Activated T-cell treated with anti-CD3 and anti-CD28 coated beads, Interleukin-2, amount 50 U/mL, for 72 hours (primary cell): Measurements from ENCODE around the gene IMPDH2. TPM values are rescaled to one million over a fixed set of nuclear protein-coding genes. Genes with fewer than 3 reads are reported as not detected.

Experiments
- ATAC-seq, 2 donors: fragments of 150-1000 bp; cut with Tn5 transposase; replicated peaks in 1 of 2; 2 replicates each; pipeline ENCODE4 v1.10.0; 2021; ENCODE audit warnings: moderate library complexity in 2 of 2, mild to moderate bottlenecking in 1 of 2
- DNase-seq, 2 donors: peaks; one replicate each; pipeline ENCODE4 v3.0.0; 2021 to 2022; ENCODE audit warnings: mixed read lengths in 1 of 2
- H3K27ac Mint-ChIP-seq: one replicate; pipeline ENCODE4 v1.8.0; 2022; ENCODE audit warnings: mild to moderate bottlenecking, moderate library complexity, mixed read lengths
- H3K27me3 Mint-ChIP-seq: one replicate; pipeline ENCODE4 v1.8.0; 2022; ENCODE audit warnings: low read depth, mixed read lengths
- H3K36me3 Mint-ChIP-seq, 2 donors: one replicate each; pipeline ENCODE4 v1.8.0; 2022; ENCODE audit warnings: mixed read lengths in 2 of 2, mild to moderate bottlenecking in 1 of 2; ENCODE audit not compliant: insufficient read depth in 2 of 2
- H3K4me1 Mint-ChIP-seq: one replicate; pipeline ENCODE4 v1.8.0; 2022; ENCODE audit warnings: low read depth, mixed read lengths
- H3K4me3 Mint-ChIP-seq, 2 donors: one replicate each; pipeline ENCODE4 v1.8.0; 2022; ENCODE audit warnings: mild to moderate bottlenecking in 2 of 2, mixed read lengths in 2 of 2, moderate library complexity in 2 of 2
- H3K9me3 Mint-ChIP-seq, 2 donors: one replicate each; pipeline ENCODE4 v1.8.0; 2022; ENCODE audit warnings: mixed read lengths in 2 of 2
- total RNA-seq, 2 donors: library from RNA; stranded (reverse); gene quantifications; one replicate each; pipeline ENCODE4 v1.2.3, GENCODE V29; 2022

Gene IMPDH2
- total RNA-seq, 2 donors from 2014 or later = 490 to 562 TPM

DNA sequence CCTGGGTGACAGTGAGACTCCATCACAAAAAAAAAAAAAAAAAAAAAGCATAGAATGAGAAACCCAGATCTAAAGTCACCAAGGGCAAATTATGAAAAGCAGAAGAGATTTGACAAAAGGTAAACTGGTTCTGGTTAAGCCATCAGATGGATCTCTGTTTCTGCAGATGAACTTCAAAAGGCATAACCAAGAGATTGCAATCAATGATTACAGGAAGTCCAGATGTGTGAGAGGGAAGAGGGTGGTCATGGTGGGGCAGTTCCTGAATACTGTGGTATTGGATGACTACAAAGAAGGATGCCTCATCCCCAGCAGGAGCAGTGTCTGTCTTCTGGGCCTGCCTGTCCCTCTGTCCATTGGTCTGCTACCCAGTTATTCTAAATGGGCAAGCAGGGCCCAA lies 35.4 kb downstream of the IMPDH2 start:
- H3K36me3 Mint-ChIP-seq = peaks cover 0 to 8% of the 10 kb centered on the region in 2 donors

DNA sequence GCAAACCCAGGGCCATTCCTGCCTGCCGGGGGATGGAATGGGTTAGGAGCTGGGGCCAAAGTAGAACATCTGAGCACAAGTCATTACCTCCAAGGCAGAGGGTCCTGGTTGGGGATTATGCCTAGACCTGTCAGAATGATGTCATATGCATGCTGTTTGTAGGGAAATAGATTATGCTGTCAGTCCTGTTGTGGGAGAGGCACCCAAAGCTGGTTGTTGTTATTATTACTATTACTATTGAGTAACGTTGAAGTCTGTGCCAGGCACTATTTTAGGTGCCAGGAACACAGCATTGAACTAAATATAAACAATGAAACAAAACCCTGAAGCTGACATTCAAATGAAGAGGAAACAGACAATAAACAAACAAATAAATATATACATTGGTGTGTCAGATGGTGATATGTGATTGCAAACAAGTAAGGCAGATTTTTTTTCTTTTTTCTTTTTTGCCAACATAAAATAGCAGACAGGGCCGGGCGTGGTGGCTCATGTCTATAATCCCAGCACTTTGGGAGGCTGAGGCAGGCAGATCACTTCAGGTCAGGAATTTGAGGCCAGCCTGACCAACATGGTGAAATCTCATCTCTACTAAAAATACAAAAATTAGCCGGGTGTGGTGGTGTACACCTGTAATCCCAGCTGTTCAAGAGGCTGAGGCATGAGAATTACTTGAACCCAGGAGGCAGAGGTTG lies 37.2 kb downstream of the IMPDH2 start:
- peak overlapping the region; percentile 94 for H3K27ac Mint-ChIP-seq
- DNase-seq (no peak), ATAC-seq (no peak)
- peaks cover 0 to 8% of the 10 kb centered on the region in 2 donors for H3K36me3 Mint-ChIP-seq
- no peaks in the 10 kb centered on the region for H3K27me3 Mint-ChIP-seq
- H3K9me3 Mint-ChIP-seq = no peaks in the 10 kb centered on the region
- H3K4me3 Mint-ChIP-seq = peak overlapping the region; percentile 97 to 98
- H3K4me1 Mint-ChIP-seq = peaks cover 55% of the 10 kb centered on the region

More for the DNA sequence above, 35.4 kb downstream of the IMPDH2 start:
- peak overlapping the region; percentile 18 for H3K27ac Mint-ChIP-seq
- H3K9me3 Mint-ChIP-seq = no peaks in the 10 kb centered on the region
- no peak for ATAC-seq
- H3K27me3 Mint-ChIP-seq = no peaks in the 10 kb centered on the region
- no peak for DNase-seq
- no peak overlapping the region for H3K4me3 Mint-ChIP-seq
- peaks cover 39% of the 10 kb centered on the region for H3K4me1 Mint-ChIP-seq

DNA sequence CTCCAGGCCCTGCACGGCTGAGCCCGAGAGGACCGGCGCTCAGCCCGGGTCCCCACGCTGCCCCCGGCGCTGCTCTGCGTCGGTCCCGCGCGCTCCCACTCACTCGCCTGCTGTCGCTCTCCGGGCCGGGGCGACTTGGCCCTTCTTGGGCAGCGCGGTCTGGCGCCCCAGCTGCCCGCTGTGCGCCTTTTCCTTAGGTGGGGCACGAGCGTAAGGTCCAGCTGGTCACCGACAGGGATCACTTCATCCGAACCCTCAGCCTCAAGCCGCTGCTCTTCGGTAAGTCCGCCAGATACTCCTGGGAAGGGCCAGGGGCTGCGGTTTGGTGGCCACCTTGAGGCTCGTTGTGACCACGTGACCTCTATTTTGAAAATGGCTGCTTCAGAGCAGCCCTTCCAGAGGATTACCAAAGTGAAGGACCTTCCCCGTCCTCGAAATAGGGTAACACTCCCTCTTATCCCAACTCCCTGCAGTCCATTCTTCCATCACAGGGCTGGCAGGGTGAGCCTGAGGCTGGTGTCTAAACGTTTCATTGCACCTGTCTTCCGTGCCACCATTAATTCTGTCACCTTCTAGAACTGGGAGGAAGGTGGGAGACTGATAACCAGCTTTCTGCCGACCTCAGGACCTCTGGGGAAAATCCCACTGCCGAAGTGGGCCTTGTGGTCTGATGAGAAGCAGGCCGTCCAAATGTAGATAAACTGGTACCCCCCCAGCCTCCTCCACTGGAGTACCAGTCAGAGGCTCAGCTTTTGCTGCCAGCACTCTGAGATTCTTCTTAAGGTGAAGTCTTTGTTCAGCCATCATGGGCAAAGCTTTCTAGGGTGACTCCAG lies 38.3 kb downstream of the IMPDH2 start:
- DNase-seq (peak; percentile 39 to 47), ATAC-seq (peak; percentile 12 to 24)
- H3K9me3 Mint-ChIP-seq = no peaks in the 10 kb centered on the region
- peaks cover 0 to 8% of the 10 kb centered on the region in 2 donors for H3K36me3 Mint-ChIP-seq
- peaks cover 62% of the 10 kb centered on the region for H3K4me1 Mint-ChIP-seq
- H3K27me3 Mint-ChIP-seq = no peaks in the 10 kb centered on the region
- peak overlapping the region; percentile 94 for H3K27ac Mint-ChIP-seq
- H3K4me3 Mint-ChIP-seq = peak overlapping the region; percentile 97 to 98

DNA sequence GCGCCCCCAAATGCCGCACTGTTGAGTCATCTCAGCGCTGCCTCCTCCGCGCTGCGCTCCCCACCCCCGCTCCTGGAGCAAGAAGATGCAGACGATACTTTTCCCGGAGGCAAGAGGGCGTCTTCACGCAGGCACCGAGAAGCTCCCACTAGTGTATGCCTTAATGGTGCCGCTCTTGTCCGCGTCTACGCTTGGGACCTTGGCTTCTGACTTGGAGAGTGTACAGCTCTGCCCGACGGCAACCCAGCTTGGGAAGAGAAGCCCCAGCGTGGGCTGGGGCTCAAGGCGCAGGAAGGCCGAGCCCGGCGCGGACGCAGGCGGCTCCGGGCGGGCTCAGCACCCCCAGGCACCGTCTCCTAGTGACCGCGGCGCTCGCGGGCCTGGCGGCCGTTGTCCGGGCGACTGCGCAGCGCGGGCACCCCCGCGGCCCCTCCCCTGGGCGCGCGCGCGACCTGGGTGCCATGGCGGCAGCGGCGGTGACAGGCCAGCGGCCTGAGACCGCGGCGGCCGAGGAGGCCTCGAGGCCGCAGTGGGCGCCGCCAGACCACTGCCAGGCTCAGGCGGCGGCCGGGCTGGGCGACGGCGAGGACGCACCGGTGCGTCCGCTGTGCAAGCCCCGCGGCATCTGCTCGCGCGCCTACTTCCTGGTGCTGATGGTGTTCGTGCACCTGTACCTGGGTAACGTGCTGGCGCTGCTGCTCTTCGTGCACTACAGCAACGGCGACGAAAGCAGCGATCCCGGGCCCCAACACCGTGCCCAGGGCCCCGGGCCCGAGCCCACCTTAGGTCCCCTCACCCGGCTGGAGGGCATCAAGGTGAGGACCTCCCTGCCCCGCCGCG lies 39.2 kb downstream of the IMPDH2 start, which contains the start of gene P4HTM:
Gene P4HTM, plus strand, starts transcription at position 446 of the 840 bp plus-strand sequence. Its CDS starts 16 bp downstream, at position 462.
- H3K36me3 Mint-ChIP-seq = peaks cover 0 to 7% of the 10 kb centered on the region in 2 donors

DNA sequence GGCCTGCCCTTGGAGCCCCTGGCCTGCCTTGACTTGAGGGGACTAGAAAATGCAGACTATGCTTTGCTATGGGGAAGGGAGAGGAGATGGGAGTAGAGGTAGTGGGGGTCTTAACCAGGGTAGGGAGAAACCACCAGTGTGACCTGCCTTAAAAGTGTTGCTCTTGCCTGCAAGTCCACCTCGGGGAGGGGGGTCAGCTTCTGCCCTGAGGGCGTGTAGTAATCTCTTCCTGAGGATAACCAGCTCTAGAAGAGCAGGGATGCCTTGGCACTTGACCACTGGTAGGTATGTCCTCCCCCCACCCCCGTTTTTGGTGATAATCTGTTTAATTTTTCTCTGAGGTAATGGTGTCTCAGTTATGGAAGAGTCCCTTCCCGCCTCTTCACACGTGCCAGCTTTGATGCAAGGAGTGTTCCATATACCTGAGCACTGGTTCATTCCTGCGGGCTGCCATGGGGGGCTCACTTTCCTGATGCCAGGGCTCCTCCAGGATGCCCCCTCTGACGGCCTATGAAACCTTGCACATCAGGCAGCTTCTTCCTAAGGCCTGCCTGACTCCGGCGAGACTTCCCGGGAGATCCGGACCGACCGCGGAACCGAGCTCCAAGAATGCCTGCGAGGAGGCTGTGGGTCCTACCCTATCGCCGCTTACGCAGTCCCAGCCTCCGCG lies 39.9 kb downstream of the IMPDH2 start:
- Mint-ChIP-seq H3K27ac (peak overlapping the region; percentile 93), H3K9me3 (no peaks in the 10 kb centered on the region), H3K4me1 (peaks cover 56% of the 10 kb centered on the region), H3K4me3 (peak overlapping the region; percentile 93 to 96), H3K36me3 (peaks cover 0 to 6% of the 10 kb centered on the region in 2 donors), H3K27me3 (no peaks in the 10 kb centered on the region)
- no peak for DNase-seq
- ATAC-seq = no peak

More for the DNA sequence above, 39.2 kb downstream of the IMPDH2 start, which contains the start of gene P4HTM:
- ATAC-seq (peak; percentile 82 to 83), DNase-seq (peak; percentile 86 to 89)
- Mint-ChIP-seq H3K27ac (peak within 1 kb of the TSS; percentile 94), H3K4me1 (peaks cover 59% of the 10 kb centered on the region), H3K9me3 (no peaks in the 10 kb centered on the region), H3K4me3 (peak within 1 kb of the TSS; percentile 97 to 98), H3K27me3 (no peaks in the 10 kb centered on the region)

DNA sequence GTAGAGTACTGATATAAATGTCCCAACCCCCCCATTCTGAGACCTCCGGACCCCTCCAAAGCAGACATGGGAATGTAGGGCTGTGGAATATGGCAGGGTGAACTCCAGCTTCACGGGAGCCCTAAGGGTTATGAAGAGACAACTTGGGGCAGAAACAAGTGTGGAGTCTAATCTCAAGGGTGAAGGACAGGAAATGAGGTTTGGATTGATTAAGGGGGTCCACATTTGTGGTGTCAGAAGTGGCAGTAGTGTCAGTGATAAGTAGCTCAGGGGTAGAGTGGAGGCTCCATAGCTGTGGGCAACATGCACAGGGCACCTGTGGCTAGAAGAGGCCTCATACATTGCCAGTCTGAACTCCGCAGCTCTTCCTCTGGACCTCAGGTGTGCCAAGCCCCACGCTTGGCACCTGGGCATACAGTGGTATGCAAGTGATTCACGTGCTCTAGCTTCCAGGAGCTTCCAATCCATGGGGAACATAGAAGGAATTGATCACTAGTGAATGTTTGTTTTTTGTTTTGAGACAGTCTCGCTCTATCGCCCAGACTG lies 43.3 kb downstream of the IMPDH2 start:
- no peak overlapping the region for H3K4me3 Mint-ChIP-seq
- ATAC-seq = no peak
- peaks cover 31% of the 10 kb centered on the region for H3K4me1 Mint-ChIP-seq
- no peaks in the 10 kb centered on the region for H3K27me3 Mint-ChIP-seq
- no peak overlapping the region for H3K27ac Mint-ChIP-seq
- H3K9me3 Mint-ChIP-seq = no peaks in the 10 kb centered on the region
- no peak for DNase-seq
- H3K36me3 Mint-ChIP-seq = peaks cover 2 to 14% of the 10 kb centered on the region in 2 donors

DNA sequence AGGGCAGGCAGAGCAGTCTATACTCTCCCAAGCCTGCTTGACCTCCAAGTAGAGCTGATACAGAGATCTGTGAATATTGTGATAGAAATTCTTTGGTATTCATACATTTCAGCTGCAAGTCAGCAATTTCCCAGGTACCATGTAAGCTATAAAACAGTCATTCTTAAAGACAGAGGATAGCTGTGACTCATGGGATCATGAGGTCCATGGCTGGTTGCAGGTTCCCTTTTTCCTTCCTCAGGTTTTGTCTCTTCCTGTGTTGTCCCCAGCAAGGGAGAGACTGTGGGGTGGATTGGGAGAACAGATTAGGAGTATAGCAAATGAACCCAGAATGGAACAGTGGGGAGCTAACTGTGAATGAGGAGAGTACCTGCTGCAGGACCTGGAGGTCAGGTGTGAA lies 44.5 kb downstream of the IMPDH2 start:
- no peaks in the 10 kb centered on the region for H3K27me3 Mint-ChIP-seq
- H3K36me3 Mint-ChIP-seq = peaks cover 2 to 12% of the 10 kb centered on the region in 2 donors
- DNase-seq (no peak), ATAC-seq (no peak)
- H3K9me3 Mint-ChIP-seq = no peaks in the 10 kb centered on the region
- no peak overlapping the region for H3K4me3 Mint-ChIP-seq
- peaks cover 31% of the 10 kb centered on the region for H3K4me1 Mint-ChIP-seq
- peak overlapping the region; percentile 34 for H3K27ac Mint-ChIP-seq

DNA sequence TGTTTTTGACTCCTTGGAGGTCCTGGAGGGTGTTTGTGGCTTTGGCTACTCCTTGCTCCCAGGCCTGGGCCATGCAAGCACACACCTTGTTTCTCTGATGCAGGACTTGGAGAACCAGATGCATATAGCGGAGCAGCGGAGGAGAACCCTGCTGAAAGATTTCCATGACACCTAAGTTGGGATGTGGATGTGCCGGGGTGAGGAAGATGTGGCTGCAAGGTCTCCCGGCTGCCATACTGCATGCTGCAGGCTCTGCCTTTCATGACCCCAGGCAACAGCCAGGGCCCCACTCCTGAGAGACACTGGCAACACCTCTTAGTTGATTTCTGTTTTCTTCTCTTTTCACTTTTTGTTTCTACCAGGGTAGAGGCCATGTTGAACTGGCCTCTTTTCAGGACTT lies 46.1 kb downstream of the IMPDH2 start:
- H3K27ac Mint-ChIP-seq = peak overlapping the region; percentile 49
- no peak overlapping the region for H3K4me3 Mint-ChIP-seq
- peaks cover 4 to 17% of the 10 kb centered on the region in 2 donors for H3K36me3 Mint-ChIP-seq
- ATAC-seq = no peak
- peaks cover 17% of the 10 kb centered on the region for H3K4me1 Mint-ChIP-seq
- no peak for DNase-seq
- H3K27me3 Mint-ChIP-seq = no peaks in the 10 kb centered on the region
- no peaks in the 10 kb centered on the region for H3K9me3 Mint-ChIP-seq

DNA sequence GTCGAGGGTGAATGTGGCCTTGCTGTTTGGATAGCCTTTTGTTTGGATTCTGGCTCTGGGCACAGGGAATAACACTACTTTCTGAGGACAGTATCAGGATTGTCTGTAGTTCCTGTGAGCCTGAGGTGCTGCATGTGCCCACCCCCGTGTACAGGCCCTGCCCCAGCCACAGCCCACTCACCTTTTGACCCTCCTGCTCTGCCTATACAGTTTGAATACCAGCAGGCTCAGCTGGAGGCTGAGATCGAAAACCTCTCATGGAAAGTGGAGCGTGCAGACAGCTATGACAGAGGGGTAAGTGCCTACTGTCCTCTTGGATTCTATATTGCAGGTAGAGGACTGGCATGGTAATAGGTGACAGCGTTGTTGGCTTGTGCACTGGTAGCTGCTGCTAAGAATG lies 46.5 kb downstream of the IMPDH2 start:
- peaks cover 4 to 21% of the 10 kb centered on the region in 2 donors for H3K36me3 Mint-ChIP-seq

DNA sequence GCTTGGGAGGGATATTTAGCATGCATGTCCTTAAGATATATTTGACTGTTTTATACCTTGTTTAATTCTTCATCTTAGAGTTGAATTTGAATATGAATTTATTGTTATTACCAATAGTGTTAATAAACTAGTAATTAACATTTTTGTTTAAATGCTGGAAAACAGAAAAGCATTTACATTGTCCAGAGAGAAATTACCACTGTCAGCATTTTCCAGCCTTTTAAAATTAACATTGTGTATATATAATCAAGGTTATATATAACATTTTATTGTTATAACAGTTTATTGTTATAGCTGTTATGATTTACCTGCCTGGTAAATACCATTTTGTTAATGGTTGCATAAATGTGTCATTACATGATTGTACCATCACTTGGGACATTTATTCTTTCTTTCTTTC lies 47.2 kb downstream of the IMPDH2 start:
- Mint-ChIP-seq H3K9me3 (no peaks in the 10 kb centered on the region), H3K27ac (peak overlapping the region; percentile 45), H3K27me3 (no peaks in the 10 kb centered on the region), H3K4me3 (no peak overlapping the region), H3K4me1 (peaks cover 8% of the 10 kb centered on the region), H3K36me3 (peaks cover 4 to 21% of the 10 kb centered on the region in 2 donors)
- ATAC-seq (no peak), DNase-seq (no peak)

More for the DNA sequence above, 46.5 kb downstream of the IMPDH2 start:
- H3K4me1 Mint-ChIP-seq = peaks cover 13% of the 10 kb centered on the region
- DNase-seq = no peak
- ATAC-seq = no peak
- no peaks in the 10 kb centered on the region for H3K27me3 Mint-ChIP-seq
- H3K9me3 Mint-ChIP-seq = no peaks in the 10 kb centered on the region
- no peak overlapping the region for H3K4me3 Mint-ChIP-seq
- H3K27ac Mint-ChIP-seq = no peak overlapping the region

DNA sequence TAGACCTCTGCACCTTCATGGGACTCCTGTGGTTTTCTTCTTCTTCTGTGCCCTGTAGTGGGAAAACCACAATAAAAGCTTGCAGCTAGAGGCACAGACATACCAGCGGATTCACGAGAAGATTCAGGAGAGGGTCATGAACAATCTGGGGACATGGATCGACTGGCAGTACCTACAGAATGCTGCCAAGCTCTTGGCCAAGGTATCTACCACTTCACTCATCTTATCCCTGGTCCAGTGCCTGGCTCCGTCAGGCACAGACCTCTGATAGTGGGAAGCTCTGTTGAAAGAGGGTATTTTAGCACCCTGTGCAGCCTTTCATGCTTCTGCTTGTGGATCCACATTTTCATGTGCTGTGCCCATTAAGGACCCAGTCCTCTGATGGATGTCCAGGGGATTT lies 48.9 kb downstream of the IMPDH2 start:
- no peak overlapping the region for H3K27ac Mint-ChIP-seq
- DNase-seq (no peak), ATAC-seq (no peak)
- H3K4me1 Mint-ChIP-seq = no peaks in the 10 kb centered on the region
- H3K36me3 Mint-ChIP-seq = peaks cover 4 to 29% of the 10 kb centered on the region in 2 donors
- no peak overlapping the region for H3K4me3 Mint-ChIP-seq
- no peaks in the 10 kb centered on the region for H3K27me3 Mint-ChIP-seq
- no peaks in the 10 kb centered on the region for H3K9me3 Mint-ChIP-seq

DNA sequence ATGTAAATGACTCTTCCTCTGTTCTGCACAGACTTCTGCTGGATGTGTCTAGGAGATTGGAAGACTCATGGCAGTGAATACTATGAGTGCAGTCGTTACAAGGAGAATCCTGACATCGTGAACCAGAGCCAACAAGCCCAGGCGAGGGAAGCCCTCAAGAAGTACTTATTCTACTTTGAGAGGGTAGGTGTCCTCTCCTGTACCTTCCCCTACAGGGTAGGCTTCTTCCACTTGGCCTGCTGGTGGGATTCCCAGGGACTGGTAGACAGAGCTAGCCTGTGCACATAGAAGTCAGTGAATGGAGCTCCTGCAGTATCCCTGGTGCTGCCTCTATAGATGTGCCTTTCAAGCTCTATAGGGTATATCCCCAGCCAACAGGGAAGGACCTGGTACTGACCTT lies 49.7 kb downstream of the IMPDH2 start:
- no peak for ATAC-seq
- H3K36me3 Mint-ChIP-seq = peaks cover 4 to 31% of the 10 kb centered on the region in 2 donors

More for the DNA sequence above, 49.7 kb downstream of the IMPDH2 start:
- Mint-ChIP-seq H3K4me1 (no peaks in the 10 kb centered on the region), H3K27ac (peak overlapping the region; percentile 20), H3K4me3 (no peak overlapping the region), H3K27me3 (no peaks in the 10 kb centered on the region), H3K9me3 (no peaks in the 10 kb centered on the region)
- DNase-seq = no peak
